AG04449 (cell line): ENCODE data around the gene TOMM40L.

Experiments
- CTCF ChIA-PET: fragments of 350-600 bp; formaldehyde crosslinking; extraction: SDS; loops from one replicate; lab custom pipeline; 2021; ENCODE audit warnings: antibody characterized with exemption; lab: Yijun Ruan, JAX
- POLR2A ChIA-PET: fragments of 400-600, 350-600 bp; formaldehyde crosslinking; extraction: SDS; loops from one replicate; lab custom pipeline; 2020; ENCODE audit warnings: antibody characterized with exemption, inconsistent platforms; lab: Yijun Ruan, JAX
- DNase-seq: peaks from one replicate; pipeline ENCODE4 v3.0.0-alpha.2; 2010; ENCODE audit warnings: low read depth, low spot score
- H3K4me3 ChIP-seq: 2 replicates; pipeline ENCODE4 v1.5.1; 2011; ENCODE audit warnings: low read depth, mild to moderate bottlenecking, control low read depth, low read length
- CTCF ChIP-seq: IDR thresholded peaks from one replicate; pipeline ENCODE4 v1.5.1; 2011; ENCODE audit warnings: mild to moderate bottlenecking, moderate library complexity, low read length, control low read depth, inconsistent platforms; ENCODE audit not compliant: insufficient read depth; ENCODE audit errors: missing control alignments

Gene TOMM40L

DNA sequence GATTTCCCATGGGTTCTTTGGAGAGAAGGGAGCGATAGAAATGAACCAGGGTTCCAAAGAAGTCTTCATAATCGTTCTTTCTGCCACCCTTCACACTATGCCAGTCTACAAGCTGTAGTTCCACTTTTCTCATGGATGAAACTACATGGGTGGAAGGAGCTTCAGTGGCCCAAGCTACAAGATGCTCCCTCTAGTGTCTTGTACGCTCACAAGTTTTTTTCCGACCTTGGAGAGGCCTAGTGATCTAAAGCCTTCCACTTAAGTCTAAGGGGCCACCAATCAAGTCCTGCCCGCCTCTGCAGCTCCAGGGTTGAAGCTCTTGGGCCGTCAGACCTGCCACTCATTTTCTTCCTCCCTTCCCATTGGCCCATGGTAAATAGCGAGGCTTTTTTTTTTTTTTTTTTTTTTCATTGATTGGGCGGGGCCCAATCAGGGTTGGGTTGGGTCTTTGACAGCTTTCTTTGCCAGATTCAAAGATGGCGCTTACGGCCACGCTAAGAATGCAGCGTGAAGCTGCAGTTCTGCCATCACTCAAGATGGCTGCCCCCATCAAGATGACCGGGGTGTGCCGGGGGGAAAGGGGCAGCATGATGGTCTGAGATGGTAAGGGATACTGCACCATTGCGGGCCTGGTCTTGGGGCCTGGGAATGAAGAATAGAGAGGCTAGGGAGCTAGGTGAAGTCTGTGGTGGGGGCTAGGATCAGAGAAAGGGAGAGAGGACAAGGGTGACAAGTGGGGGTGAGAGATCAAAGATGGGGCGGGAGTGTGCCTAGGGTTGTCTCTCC, at the start of gene TOMM40L:
Gene TOMM40L (plus strand): TSS at position 527 of the 786 bp plus-strand sequence. CDS start 430 bp downstream, outside the sequence.
- peak; percentile 77 for TF ChIP-seq CTCF
- peak within 1 kb of the TSS; percentile 95 for H3K4me3 ChIP-seq
- ChIA-PET POLR2A (interaction anchor here (0.7 to 1.3 kb wide), 6 partner anchors 8 to 164 kb away, joined by 4 to 9 read pairs (median 5); partner anchors contain the start of genes ADAMTS4, NDUFS2 and SDHC), CTCF (interaction anchor here (0.8 to 23.5 kb wide), 29 partner anchors 8 to 163 kb away, joined by 3 to 758 read pairs (median 10); partner anchors contain the start of genes ADAMTS4, CFAP126, FCER1G and NDUFS2)
- peak; percentile 99 for DNase-seq

DNA sequence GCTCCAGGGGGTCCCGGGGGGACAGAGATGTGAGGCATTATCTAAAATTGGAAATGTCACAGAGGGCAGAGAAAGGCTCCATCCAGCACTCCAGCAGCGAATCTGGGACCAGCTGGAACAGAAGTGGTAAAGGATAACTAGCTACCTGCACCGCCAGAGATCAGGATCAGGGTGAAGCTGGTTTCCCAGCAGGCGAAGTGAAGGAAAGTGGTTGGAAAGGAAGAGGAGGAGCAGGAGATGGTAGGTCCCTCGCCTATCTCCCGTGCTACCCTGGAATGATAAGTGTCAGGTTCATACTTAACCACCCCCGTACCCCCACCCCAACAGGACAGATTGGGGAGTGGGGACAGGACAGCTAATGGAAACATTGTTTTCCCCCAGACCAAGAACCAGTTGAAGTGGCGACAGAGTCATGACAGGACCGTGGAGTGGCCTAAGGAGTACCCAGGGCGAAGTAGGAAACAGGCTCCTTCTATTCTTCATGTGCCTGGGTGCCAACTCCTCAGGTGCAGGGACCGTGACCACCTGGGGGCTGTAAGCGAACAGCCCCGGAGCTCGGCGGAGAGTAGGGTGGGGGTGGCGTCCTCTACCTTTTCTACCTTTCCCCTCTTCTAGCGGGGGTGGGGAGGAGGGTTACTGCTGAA, 49.3 kb upstream of the TOMM40L start:
- TF ChIP-seq CTCF: no peak
- ChIA-PET POLR2A (interaction anchor here (2.0 kb wide), 1 partner anchor 10 kb away, joined by 10 read pairs; the partner anchor contains the start of gene PPOX), CTCF (interaction anchor here (1.0 to 3.4 kb wide), 5 partner anchors 10 to 205 kb away, joined by 3 to 25 read pairs (median 4); partner anchors contain the start of genes NDUFS2 and PPOX)
- no peak for DNase-seq
- H3K4me3 ChIP-seq: peak overlapping the region; percentile 99

GRCh38 chr1:161177112-161177935, 48.5 kb upstream of the TOMM40L start, which contains the start of gene B4GALT3:
Gene B4GALT3, minus strand, starts transcription at chr1:161177507. Its CDS starts 1,447 bp downstream, at chr1:161176060.
- peak within 1 kb of the TSS; percentile 99 for H3K4me3 ChIP-seq
- no peak for DNase-seq
- no peak for TF ChIP-seq CTCF
- POLR2A ChIA-PET: interaction anchor here (2.0 kb wide), 1 partner anchor 11 kb away, joined by 10 read pairs; the partner anchor contains the start of gene PPOX
- CTCF ChIA-PET: interaction anchor here (1.0 to 3.4 kb wide), 5 partner anchors 11 to 204 kb away, joined by 3 to 25 read pairs (median 3); partner anchors contain the start of genes NDUFS2 and PPOX

- ChIA-PET CTCF (interaction anchor here (1.1 to 3.4 kb wide), 4 partner anchors 12 to 24 kb away, joined by 3 to 25 read pairs (median 13); partner anchors contain the start of genes NDUFS2 and PPOX), POLR2A (no interaction called here)
- no peak for DNase-seq
- TF ChIP-seq CTCF: no peak
- H3K4me3 ChIP-seq: no peak overlapping the region
These were observed 48.0 kb upstream of the TOMM40L start for GRCh38 chr1:161177936-161178244.

DNA sequence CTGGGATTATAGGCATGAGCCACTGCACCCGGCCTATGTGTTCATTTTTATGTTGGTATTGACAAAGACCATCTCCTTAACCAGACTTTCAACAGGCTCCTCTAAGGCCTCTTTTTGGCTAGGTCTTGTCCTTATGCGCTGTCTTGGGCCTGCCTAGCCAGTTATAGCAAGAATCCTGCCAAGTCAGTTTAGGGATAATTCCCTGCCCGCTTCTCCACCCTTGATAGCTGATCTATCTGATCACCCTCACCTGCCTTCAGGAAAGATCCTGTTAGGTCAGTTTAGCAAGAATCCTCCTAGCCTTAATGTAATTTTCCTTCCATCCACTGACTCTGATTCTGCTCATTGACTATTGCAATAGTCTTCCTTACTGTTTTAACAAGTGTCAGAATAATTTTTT, 46.2 kb upstream of the TOMM40L start:
- CTCF ChIA-PET: interaction anchor here (1.9 to 5.4 kb wide), 5 partner anchors 10 to 203 kb away, joined by 12 to 67 read pairs (median 24); partner anchors contain the start of gene TOMM40L
- POLR2A ChIA-PET: no interaction called here
- TF ChIP-seq CTCF: no peak

More for the DNA sequence above, 46.2 kb upstream of the TOMM40L start:
- DNase-seq: no peak
- no peak overlapping the region for H3K4me3 ChIP-seq
